ENCODE results near the gene WASHC4. TPM values are rescaled to one million over a fixed set of nuclear protein-coding genes. Genes with fewer than 3 reads are reported as not detected.

WASHC4 gene
- 10 to 100 TPM; 21.2 to 25.7 (median 22.7) TPM for total RNA-seq

DNA sequence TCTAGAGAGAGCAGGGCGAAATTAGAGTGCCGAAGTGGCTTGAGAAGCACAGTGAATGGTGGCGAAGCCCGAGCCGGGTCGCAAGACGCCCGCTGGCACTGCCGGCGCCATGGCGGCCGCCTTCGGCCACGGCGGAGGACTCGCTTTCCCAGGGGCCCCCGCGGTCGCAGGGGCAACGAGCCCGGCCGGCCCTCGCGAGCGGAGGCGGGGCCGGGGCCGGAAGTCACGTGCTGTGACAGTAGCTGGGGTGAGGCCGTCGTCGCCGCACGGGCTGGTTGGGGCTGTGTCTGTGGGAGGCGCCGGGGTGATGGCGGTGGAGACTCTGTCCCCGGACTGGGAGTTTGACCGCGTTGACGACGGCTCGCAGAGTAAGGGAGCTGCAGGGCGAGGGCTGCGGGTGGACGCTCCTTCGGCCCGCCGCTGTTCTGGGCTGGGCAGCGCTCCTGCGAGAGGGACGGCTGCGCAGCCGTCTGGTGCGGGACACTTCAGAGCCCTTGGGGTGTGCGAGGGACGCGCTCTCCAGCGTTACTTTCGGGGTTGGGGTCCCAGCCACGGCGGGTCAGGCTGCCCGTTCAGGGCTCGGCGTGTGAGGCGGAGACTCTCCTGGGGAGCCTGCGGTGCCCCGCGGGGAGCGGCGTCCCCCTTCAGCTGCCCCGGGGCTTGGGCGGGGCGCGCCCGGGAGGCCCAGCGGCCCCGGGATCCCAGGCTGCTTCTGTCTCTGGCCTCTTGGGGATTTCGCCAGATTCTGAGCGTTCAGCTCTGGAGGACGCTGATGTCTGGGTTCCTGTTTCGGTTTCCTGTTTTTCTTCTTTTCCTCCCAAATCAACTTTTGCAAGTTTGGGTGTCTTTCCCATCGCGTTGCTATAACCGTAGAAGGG, at the start of gene WASHC4:
TSS of gene WASHC4 (plus strand) at position 238 of the 878 bp plus-strand sequence. CDS start at position 308, 70 bp downstream.
- peak; percentile 98 for ATAC-seq
- peak within 1 kb of the TSS; percentile 94 for H3K4me3 Mint-ChIP-seq
- DNase-seq = peak; percentile 87
- peaks cover 28% of the 10 kb centered on the region for H3K4me1 Mint-ChIP-seq (ENCODE audit: low read depth)
- no peaks in the 10 kb centered on the region for H3K9me3 Mint-ChIP-seq
- H3K27me3 Mint-ChIP-seq (ENCODE audit: low read depth) = peaks cover 18% of the 10 kb centered on the region
- peaks cover 6% of the 10 kb centered on the region for H3K36me3 Mint-ChIP-seq (ENCODE audit: insufficient read depth)

- Mint-ChIP-seq H3K4me1 (ENCODE audit: low read depth) (no peaks in the 10 kb centered on the region), H3K4me3 (no peak overlapping the region), H3K36me3 (ENCODE audit: insufficient read depth) (peaks cover 3% of the 10 kb centered on the region), H3K27me3 (ENCODE audit: low read depth) (peaks cover 6% of the 10 kb centered on the region), H3K9me3 (peaks cover 10% of the 10 kb centered on the region)
- ATAC-seq = peak in 1 of 2 donors; percentile 23
- DNase-seq = no peak
These were observed 46.7 kb upstream of the WASHC4 start for GRCh38 chr12:105060715-105061378.

DNA sequence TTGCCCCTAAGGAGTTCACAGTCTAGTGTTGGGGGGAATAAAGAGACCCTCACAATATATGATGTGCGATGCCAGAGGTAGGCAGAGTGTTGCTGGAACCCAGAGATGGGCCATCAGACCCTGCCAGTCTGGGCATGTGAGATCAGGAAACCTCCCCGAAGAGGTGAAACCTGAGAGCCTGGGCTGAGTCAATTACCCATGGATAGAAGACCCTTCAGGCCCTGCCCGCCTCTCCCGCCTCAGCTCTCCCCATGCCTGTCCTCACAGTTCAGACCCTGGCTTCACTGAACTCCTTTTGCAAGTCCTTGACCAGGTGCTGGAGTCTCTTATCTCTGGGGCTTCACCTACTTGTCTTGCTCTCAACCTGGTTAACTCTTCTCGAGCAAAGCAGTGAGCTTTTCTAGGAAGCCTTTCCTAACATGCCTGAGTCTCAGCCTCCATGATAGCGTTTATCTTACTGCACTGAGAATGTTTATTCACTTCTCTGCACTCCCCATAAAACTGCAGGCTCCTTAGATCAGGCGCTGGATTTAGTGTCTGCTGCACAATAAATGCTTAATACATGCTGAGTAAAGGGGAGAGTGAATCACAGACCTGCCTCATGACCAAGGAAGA, 42.9 kb upstream of the WASHC4 start:
- DNase-seq (no peak), ATAC-seq (no peak)
- Mint-ChIP-seq H3K4me1 (ENCODE audit: low read depth) (no peaks in the 10 kb centered on the region), H3K36me3 (ENCODE audit: insufficient read depth) (no peaks in the 10 kb centered on the region), H3K4me3 (no peak overlapping the region), H3K9me3 (no peaks in the 10 kb centered on the region), H3K27me3 (ENCODE audit: low read depth) (peaks cover 12% of the 10 kb centered on the region)

- ATAC-seq = no peak
- no peaks in the 10 kb centered on the region for H3K4me1 Mint-ChIP-seq (ENCODE audit: low read depth)
- no peaks in the 10 kb centered on the region for H3K36me3 Mint-ChIP-seq (ENCODE audit: insufficient read depth)
- H3K27me3 Mint-ChIP-seq (ENCODE audit: low read depth) = peaks cover 12% of the 10 kb centered on the region
- H3K9me3 Mint-ChIP-seq = no peaks in the 10 kb centered on the region
- H3K4me3 Mint-ChIP-seq = no peak overlapping the region
- no peak for DNase-seq
These were observed 40.0 kb upstream of the WASHC4 start for GRCh38 chr12:105067511-105068031.

DNA sequence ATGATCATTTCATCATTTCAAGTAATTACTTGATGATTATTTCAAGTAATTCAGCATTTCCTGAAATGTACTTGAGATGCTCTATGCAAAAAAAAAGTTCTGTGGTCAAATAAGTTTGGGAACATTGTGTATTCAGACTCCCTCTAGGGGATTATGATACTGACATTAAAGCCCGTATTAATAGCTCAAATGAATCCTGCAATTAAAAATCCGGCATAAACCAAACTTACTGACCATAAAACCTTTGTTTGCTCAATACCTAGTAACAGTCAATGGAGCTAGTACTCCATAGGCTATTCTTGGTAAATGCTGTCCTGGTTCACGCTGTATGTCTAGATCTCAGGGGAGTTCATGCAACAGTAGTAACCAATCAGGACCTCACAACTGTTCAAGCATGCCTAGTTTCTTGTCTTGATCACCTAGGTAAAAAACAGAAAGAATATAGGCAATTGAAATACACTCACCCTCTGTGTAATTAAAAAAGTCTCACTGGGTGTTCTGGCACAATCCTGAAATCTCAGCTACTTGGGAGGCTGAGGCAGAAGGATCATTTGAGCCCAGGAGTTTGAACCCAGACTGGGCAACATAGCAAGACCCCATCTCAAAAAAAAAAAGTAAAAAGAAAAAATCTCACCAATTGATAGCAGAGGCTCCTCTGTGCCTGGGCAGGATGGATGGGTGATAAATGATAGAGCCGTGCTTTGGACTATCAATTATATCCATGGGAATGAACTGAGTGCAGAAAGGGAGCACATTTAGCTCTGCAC, 37.4 kb upstream of the WASHC4 start:
- Mint-ChIP-seq H3K27me3 (ENCODE audit: low read depth) (peaks cover 7% of the 10 kb centered on the region), H3K9me3 (no peaks in the 10 kb centered on the region), H3K36me3 (ENCODE audit: insufficient read depth) (no peaks in the 10 kb centered on the region), H3K4me3 (no peak overlapping the region), H3K4me1 (ENCODE audit: low read depth) (no peaks in the 10 kb centered on the region)
- ATAC-seq (no peak), DNase-seq (no peak)

DNA sequence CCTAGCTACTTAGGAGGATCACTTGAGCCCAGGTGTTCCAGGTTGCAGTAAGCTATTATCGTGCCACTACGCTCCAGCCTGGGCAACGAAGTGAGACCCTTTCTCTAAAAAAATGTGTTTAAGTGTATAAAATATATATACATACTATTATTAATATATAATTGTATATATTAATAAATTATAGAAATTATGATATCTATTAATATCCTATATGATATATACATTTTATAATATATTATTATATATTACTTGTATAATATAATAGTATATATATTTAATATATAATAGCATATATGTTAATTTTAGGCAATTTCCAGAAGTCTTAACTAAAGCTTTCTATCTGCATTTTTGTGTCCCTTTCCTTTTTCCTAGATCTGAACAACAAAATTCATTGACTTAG, 35.5 kb upstream of the WASHC4 start:
- H3K4me1 Mint-ChIP-seq (ENCODE audit: low read depth) = no peaks in the 10 kb centered on the region
- ATAC-seq (no peak), DNase-seq (no peak)
- H3K9me3 Mint-ChIP-seq = no peaks in the 10 kb centered on the region
- H3K36me3 Mint-ChIP-seq (ENCODE audit: insufficient read depth) = no peaks in the 10 kb centered on the region
- no peak overlapping the region for H3K4me3 Mint-ChIP-seq
- H3K27me3 Mint-ChIP-seq (ENCODE audit: low read depth) = no peaks in the 10 kb centered on the region

- no peaks in the 10 kb centered on the region for H3K4me1 Mint-ChIP-seq (ENCODE audit: low read depth)
- H3K4me3 Mint-ChIP-seq = no peak overlapping the region
- H3K9me3 Mint-ChIP-seq = no peaks in the 10 kb centered on the region
- H3K36me3 Mint-ChIP-seq (ENCODE audit: insufficient read depth) = no peaks in the 10 kb centered on the region
- H3K27me3 Mint-ChIP-seq (ENCODE audit: low read depth) = no peaks in the 10 kb centered on the region
- ATAC-seq = no peak
- DNase-seq = no peak
These were observed 34.5 kb upstream of the WASHC4 start for GRCh38 chr12:105072888-105073488.

DNA sequence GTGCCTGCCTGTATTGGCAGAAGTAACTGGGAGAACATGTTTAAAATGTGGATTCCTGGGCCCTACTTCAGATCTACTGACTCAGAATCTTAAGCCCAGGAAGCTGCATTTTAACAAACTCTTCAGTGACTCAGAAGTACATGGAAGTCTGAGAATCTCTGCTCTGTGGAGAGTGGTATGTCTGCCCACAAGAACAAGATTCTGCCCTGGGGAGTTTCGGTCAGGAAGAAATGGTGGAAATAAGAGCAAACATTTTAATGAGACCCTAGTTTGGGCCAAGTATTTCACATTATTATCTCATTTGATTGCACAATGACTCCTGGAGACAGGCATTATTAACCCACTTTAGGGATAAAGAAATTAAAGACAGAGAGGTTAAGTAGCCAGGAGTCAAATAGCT, 31.4 kb upstream of the WASHC4 start:
- ATAC-seq (no peak), DNase-seq (no peak)
- Mint-ChIP-seq H3K4me1 (ENCODE audit: low read depth) (no peaks in the 10 kb centered on the region), H3K36me3 (ENCODE audit: insufficient read depth) (no peaks in the 10 kb centered on the region), H3K4me3 (no peak overlapping the region), H3K9me3 (no peaks in the 10 kb centered on the region), H3K27me3 (ENCODE audit: low read depth) (peaks cover 2% of the 10 kb centered on the region)

DNA sequence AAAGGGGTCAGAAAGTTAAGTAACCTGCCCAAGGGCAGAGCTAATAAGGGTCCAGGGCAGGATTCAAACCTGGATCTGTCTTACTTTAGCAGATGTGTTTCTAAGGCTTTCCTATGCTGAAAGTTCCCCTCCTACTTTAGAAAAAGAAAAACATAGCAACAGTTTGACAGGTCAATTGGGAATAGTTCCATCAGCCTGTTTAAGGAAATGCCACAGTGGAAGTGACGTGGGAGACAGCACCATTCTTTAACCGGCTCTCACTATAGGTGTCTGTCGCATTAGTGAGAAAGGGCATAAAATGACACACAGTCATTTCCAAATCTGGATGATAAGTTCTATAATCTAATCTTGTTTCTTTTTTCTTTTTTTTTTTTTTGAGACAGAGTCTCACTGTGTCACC, 30.6 kb upstream of the WASHC4 start:
- ATAC-seq (no peak), DNase-seq (no peak)
- H3K27me3 Mint-ChIP-seq (ENCODE audit: low read depth) = peaks cover 5% of the 10 kb centered on the region
- no peaks in the 10 kb centered on the region for H3K36me3 Mint-ChIP-seq (ENCODE audit: insufficient read depth)
- H3K9me3 Mint-ChIP-seq = no peaks in the 10 kb centered on the region
- H3K4me1 Mint-ChIP-seq (ENCODE audit: low read depth) = no peaks in the 10 kb centered on the region
- H3K4me3 Mint-ChIP-seq = no peak overlapping the region

DNA sequence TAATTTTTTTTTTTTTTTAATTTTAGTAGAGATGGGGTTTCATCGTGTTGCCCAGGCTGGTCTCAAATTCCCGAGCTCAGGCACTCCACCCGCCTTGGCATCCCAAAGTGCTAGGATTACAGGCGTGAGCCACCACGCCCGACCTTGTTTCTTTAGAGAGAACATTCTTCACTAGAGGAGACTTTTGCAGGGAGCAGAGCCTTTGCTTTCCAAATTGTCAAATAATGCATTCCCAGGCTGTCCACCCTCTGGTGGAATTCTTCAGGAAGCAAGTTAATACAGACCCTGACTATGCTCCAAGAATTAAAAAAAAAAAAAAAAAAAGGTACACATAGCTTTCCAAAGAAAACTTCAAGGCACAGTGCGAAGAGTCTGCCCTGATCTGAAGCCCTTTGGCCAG, 30.1 kb upstream of the WASHC4 start:
- H3K4me3 Mint-ChIP-seq = no peak overlapping the region
- DNase-seq = no peak
- no peaks in the 10 kb centered on the region for H3K36me3 Mint-ChIP-seq (ENCODE audit: insufficient read depth)
- H3K4me1 Mint-ChIP-seq (ENCODE audit: low read depth) = no peaks in the 10 kb centered on the region
- ATAC-seq = no peak
- H3K9me3 Mint-ChIP-seq = no peaks in the 10 kb centered on the region
- H3K27me3 Mint-ChIP-seq (ENCODE audit: low read depth) = peaks cover 9% of the 10 kb centered on the region

DNA sequence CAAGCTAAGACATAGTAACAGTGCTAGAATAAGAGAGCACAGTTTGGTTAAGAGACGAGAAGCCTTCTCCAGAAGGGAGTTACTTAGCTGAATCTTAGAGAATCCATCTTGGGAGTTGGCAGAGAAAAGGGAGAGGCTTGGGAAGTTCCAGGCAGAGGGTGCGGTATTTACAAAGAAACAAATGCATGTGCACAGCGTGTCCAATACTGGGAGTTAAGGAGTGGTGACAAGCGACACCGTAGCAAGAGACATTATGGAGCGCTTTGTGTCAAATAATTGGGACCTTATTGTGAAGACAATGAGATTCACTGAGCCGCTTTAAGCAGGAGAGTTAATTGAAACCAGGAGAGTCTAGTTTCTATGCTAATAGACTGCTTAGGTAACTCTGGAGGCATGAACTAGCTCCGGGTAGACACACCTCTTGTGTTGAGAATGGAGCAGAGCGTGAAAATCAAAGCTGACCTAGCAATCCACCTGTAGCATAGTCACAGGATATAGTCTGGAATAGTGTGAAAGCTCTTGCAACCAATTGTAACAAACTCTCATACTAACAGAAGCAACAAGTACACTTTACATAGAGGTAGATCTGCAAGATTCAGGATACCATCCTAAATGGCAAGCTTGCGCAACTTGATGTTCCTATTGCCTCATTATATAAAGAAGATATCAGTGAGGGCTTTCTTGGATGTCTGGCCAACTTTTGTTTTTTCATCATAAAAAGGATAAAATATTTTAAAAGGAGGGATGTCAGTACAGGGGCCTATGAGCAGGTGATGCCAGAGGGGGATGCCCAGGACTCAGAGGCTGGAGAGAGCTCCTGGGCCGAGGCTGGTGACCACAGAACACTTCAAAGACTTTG, 28.6 kb upstream of the WASHC4 start:
- no peaks in the 10 kb centered on the region for H3K9me3 Mint-ChIP-seq
- no peaks in the 10 kb centered on the region for H3K36me3 Mint-ChIP-seq (ENCODE audit: insufficient read depth)
- no peak overlapping the region for H3K4me3 Mint-ChIP-seq
- ATAC-seq (no peak), DNase-seq (no peak)
- peaks cover 22% of the 10 kb centered on the region for H3K27me3 Mint-ChIP-seq (ENCODE audit: low read depth)
- H3K4me1 Mint-ChIP-seq (ENCODE audit: low read depth) = peaks cover 5% of the 10 kb centered on the region

DNA sequence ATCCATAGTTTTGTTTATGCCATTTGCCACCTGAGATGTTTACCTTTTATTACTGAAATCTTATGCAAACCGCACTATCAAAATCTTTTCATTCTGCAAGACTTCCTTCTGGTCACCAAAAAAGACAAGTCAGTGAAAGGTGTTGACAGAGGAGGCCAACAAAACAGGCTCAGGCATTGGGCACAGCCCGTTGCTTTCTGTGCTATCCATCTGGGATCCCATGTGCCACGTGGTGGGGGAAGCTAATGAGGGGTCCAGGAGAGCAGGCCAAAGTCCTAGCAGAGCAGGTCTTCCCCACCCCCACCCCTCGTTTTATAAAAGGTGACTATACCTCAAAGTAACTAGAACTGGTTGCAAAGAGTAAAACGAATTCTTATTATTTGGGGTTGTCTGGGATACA, 24.5 kb upstream of the WASHC4 start:
- ATAC-seq (no peak), DNase-seq (no peak)
- Mint-ChIP-seq H3K36me3 (ENCODE audit: insufficient read depth) (no peaks in the 10 kb centered on the region), H3K4me1 (ENCODE audit: low read depth) (peaks cover 7% of the 10 kb centered on the region), H3K9me3 (peaks cover 5% of the 10 kb centered on the region), H3K27me3 (ENCODE audit: low read depth) (peaks cover 31% of the 10 kb centered on the region), H3K4me3 (no peak overlapping the region)

DNA sequence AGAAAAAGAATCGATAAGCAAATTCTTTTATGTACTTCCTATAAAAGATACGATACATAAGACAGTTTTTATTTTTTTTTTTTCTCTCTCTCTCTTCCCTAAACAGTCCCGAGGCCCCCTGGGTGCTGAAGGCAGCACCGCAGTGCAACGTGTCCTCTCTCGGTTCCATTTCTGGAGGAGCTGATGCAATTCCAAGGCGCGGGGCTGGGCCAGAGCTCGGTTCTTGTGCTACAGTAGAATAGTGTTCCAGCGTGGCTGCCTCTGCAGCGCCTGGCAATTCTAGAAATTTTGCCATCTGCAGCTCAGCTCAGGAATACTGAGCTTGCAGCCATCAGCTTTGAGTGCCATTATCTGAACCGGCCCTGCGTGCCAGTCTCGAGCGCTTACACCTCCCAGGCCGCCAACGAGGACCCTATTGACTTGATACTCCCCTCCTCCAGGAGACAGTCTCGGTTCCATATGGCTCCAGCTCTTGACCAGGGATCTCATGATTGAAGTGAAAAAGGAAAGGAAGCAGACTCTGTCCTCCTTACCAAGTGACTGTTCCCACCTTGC, 23.9 kb upstream of the WASHC4 start:
- H3K9me3 Mint-ChIP-seq = peaks cover 5% of the 10 kb centered on the region
- ATAC-seq = peak; percentile 14 to 27
- DNase-seq = no peak
- peaks cover 30% of the 10 kb centered on the region for H3K27me3 Mint-ChIP-seq (ENCODE audit: low read depth)
- peak overlapping the region; percentile 74 for H3K4me3 Mint-ChIP-seq
- H3K4me1 Mint-ChIP-seq (ENCODE audit: low read depth) = peaks cover 7% of the 10 kb centered on the region
- no peaks in the 10 kb centered on the region for H3K36me3 Mint-ChIP-seq (ENCODE audit: insufficient read depth)

Measured in activated T-cell treated with anti-CD3 and anti-CD28 coated beads, Interleukin-2, amount 50 U/mL, for 4 hours (primary cell).